Measurements from ENCODE around the gene ISX. TPM values are rescaled to one million over a fixed set of nuclear protein-coding genes. Genes with fewer than 3 reads are reported as not detected.

The ISX gene
- 4.0 and 9.4 TPM in 2 replicates for total RNA-seq (ENCODE audit: low replicate concordance)
- long read RNA-seq, transcript ISX-202 (5 exons, 3,094 nt), result minor isoform, 6 of 37 reads
- long read RNA-seq, transcript ISX-201 (4 exons, 3,384 nt), result major isoform, 25 of 37 reads
- long read RNA-seq, partial matches to known transcripts, result 3 of 37 reads
- long read RNA-seq, other reads (novel, unspliced or antisense), result 3 of 37 reads

DNA sequence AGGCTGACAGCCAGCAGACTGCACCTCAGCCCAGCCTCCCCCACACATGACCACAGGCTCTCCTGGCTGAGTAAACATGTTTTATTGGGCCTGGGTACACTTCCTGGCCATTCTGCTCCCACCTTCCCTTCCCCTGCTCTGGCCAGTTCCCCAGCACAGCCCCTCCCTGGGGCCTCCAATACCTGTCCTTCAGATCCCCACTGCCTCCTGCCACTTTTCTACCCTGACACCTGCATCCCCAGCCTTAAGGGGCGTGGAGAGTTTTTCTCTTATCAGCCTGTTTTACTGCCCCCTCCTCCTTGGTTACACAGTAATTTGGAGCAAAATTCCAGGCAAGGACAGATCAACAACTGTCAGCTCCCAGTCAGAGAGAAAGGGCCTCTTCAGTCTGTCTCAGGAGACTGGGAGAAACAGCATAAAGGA lies at the start of gene ISX:
Gene ISX, plus strand, starts transcription at position 363 of the 423 bp plus-strand sequence. CDS start 930 bp downstream, outside the sequence.
- peak within 1 kb of the TSS; percentile 82 for H3K27ac Mint-ChIP-seq
- peak within 1 kb of the TSS; percentile 69 for H3K4me3 Mint-ChIP-seq
- H3K9me3 Mint-ChIP-seq, result no peaks in the 10 kb centered on the region
- peaks cover 16% of the 10 kb centered on the region for H3K4me1 Mint-ChIP-seq (ENCODE audit: unreplicated experiment)
- DNase-seq (ENCODE audit: extremely low spot score, unreplicated experiment), result no peak
- no peaks in the 10 kb centered on the region for H3K36me3 Mint-ChIP-seq
- H3K27me3 Mint-ChIP-seq, result no peaks in the 10 kb centered on the region
- TF ChIP-seq, protein P1, sequence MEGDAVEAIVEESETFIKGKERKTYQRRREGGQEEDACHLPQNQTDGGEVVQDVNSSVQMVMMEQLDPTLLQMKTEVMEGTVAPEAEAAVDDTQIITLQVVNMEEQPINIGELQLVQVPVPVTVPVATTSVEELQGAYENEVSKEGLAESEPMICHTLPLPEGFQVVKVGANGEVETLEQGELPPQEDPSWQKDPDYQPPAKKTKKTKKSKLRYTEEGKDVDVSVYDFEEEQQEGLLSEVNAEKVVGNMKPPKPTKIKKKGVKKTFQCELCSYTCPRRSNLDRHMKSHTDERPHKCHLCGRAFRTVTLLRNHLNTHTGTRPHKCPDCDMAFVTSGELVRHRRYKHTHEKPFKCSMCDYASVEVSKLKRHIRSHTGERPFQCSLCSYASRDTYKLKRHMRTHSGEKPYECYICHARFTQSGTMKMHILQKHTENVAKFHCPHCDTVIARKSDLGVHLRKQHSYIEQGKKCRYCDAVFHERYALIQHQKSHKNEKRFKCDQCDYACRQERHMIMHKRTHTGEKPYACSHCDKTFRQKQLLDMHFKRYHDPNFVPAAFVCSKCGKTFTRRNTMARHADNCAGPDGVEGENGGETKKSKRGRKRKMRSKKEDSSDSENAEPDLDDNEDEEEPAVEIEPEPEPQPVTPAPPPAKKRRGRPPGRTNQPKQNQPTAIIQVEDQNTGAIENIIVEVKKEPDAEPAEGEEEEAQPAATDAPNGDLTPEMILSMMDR (conservative IDR thresholded peaks at IDR 0.05), result no peak

DNA sequence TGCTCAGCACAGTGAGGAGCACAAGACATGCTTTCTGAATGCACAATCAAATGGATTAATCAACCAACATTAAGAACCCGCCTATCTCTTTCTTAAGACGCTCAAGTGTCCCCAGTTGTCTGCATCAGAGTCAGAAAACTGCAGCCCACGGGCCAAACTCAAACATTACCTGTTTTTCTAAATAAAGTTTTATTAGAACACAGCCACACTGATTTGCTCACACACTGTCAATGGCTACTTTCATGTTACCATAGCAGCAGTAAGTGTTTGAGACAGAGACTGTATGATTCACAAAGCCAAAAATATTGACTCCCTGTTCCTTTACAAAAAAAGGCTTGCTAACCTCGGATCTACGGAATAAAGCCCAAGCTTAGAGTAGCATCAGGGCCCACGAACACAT lies 49.0 kb upstream of the ISX start:
- no peak overlapping the region for H3K27ac Mint-ChIP-seq
- H3K4me1 Mint-ChIP-seq (ENCODE audit: unreplicated experiment), result peaks cover 7% of the 10 kb centered on the region
- H3K9me3 Mint-ChIP-seq, result no peaks in the 10 kb centered on the region
- no peak overlapping the region for H3K4me3 Mint-ChIP-seq
- peaks cover 17% of the 10 kb centered on the region for H3K27me3 Mint-ChIP-seq
- no peaks in the 10 kb centered on the region for H3K36me3 Mint-ChIP-seq
- TF ChIP-seq, protein P1 (conservative IDR thresholded peaks at IDR 0.05), result no peak
- DNase-seq (ENCODE audit: extremely low spot score, unreplicated experiment), result no peak

- Mint-ChIP-seq H3K4me1 (ENCODE audit: unreplicated experiment) (peaks cover 10% of the 10 kb centered on the region), H3K9me3 (no peaks in the 10 kb centered on the region), H3K27ac (no peak overlapping the region), H3K4me3 (no peak overlapping the region), H3K27me3 (peaks cover 17% of the 10 kb centered on the region), H3K36me3 (no peaks in the 10 kb centered on the region)
- no peak for DNase-seq (ENCODE audit: extremely low spot score, unreplicated experiment)
- TF ChIP-seq, protein P1 (conservative IDR thresholded peaks at IDR 0.05), result no peak
Observed at GRCh38 chr22:35018995-35019394, 47.0 kb upstream of the ISX start.

- peaks cover 27% of the 10 kb centered on the region for H3K27me3 Mint-ChIP-seq
- DNase-seq (ENCODE audit: extremely low spot score, unreplicated experiment), result no peak
- TF ChIP-seq, protein P1 (conservative IDR thresholded peaks at IDR 0.05), result no peak
- H3K36me3 Mint-ChIP-seq, result no peaks in the 10 kb centered on the region
- peaks cover 13% of the 10 kb centered on the region for H3K4me1 Mint-ChIP-seq (ENCODE audit: unreplicated experiment)
- H3K27ac Mint-ChIP-seq, result no peak overlapping the region
- H3K9me3 Mint-ChIP-seq, result no peaks in the 10 kb centered on the region
- no peak overlapping the region for H3K4me3 Mint-ChIP-seq
Observed at GRCh38 chr22:35020517-35020916, 45.4 kb upstream of the ISX start.

- Mint-ChIP-seq H3K4me1 (ENCODE audit: unreplicated experiment) (peaks cover 13% of the 10 kb centered on the region), H3K4me3 (no peak overlapping the region), H3K36me3 (no peaks in the 10 kb centered on the region), H3K27ac (no peak overlapping the region), H3K27me3 (peaks cover 31% of the 10 kb centered on the region), H3K9me3 (no peaks in the 10 kb centered on the region)
- DNase-seq (ENCODE audit: extremely low spot score, unreplicated experiment), result no peak
- TF ChIP-seq, protein P1 (conservative IDR thresholded peaks at IDR 0.05), result no peak
Observed at GRCh38 chr22:35021161-35021560, 44.8 kb upstream of the ISX start.
